Measurements from ENCODE around the gene HOXD11. TPM values are rescaled to one million over a fixed set of nuclear protein-coding genes. Genes with fewer than 3 reads are reported as not detected.

HOXD11 gene
- total RNA-seq, 2 experiments from 2014 or later = not detected

GRCh38 chr2:176080540-176081375, 26.3 kb upstream of the HOXD11 start:
- CTCF ChIA-PET (ENCODE audit: unreplicated experiment) = no interaction called here
- no peaks in the 10 kb centered on the region for H3K4me1 ChIP-seq (ENCODE audit: insufficient read depth, low read length, poor library complexity, severe bottlenecking)
- no peak overlapping the region for H3K4me3 ChIP-seq (ENCODE audit: low read depth, low read length, poor library complexity, severe bottlenecking)
- no peaks in the 10 kb centered on the region for H3K79me2 ChIP-seq (ENCODE audit: insufficient read depth, low read depth, low read length)
- H3K36me3 ChIP-seq (ENCODE audit: insufficient read depth, low read length) = no peaks in the 10 kb centered on the region
- H3K9me2 ChIP-seq (ENCODE audit: insufficient read depth, low read length) = no peaks in the 10 kb centered on the region
- POLR2A ChIA-PET = no interaction called here
- H3K9me3 ChIP-seq (ENCODE audit: low read length) = no peaks in the 10 kb centered on the region
- no peak overlapping the region for H2AFZ ChIP-seq (ENCODE audit: low read length)
- no peaks in the 10 kb centered on the region for H4K20me1 ChIP-seq (ENCODE audit: insufficient read depth, low read length)
- H3K27ac ChIP-seq (ENCODE audit: low read depth, low read length, poor library complexity, severe bottlenecking) = no peak overlapping the region
- DNase-seq (ENCODE audit: low spot score) = no peak
- intact Hi-C loops (cut with micrococcal nuclease; ENCODE audit: unreplicated experiment) = no loop called here
- no TSS peak for BruUV-seq (replicated peaks)
- no peak overlapping the region for H3K4me2 ChIP-seq (ENCODE audit: low read length)
- TF ChIP-seq EZH2phosphoT487 (IDR thresholded peaks at IDR 0.05; ENCODE audit: borderline replicate concordance, low read depth, low read length) = no peak
- TF ChIP-seq CTCF (conservative IDR thresholded peaks at IDR 0.05; ENCODE audit: low read length) = no peak

GRCh38 chr2:176081376-176081836, 25.7 kb upstream of the HOXD11 start:
- POLR2A ChIA-PET = no interaction called here
- Histone ChIP-seq H3K27ac (ENCODE audit: low read depth, low read length, poor library complexity, severe bottlenecking) (no peak overlapping the region), H3K79me2 (ENCODE audit: insufficient read depth, low read depth, low read length) (no peaks in the 10 kb centered on the region), H3K36me3 (ENCODE audit: insufficient read depth, low read length) (no peaks in the 10 kb centered on the region), H2AFZ (ENCODE audit: low read length) (no peak overlapping the region), H4K20me1 (ENCODE audit: insufficient read depth, low read length) (no peaks in the 10 kb centered on the region), H3K9me2 (ENCODE audit: insufficient read depth, low read length) (no peaks in the 10 kb centered on the region), H3K4me3 (ENCODE audit: low read depth, low read length, poor library complexity, severe bottlenecking) (no peak overlapping the region), H3K4me2 (ENCODE audit: low read length) (no peak overlapping the region), H3K4me1 (ENCODE audit: insufficient read depth, low read length, poor library complexity, severe bottlenecking) (no peaks in the 10 kb centered on the region), H3K9me3 (ENCODE audit: low read length) (no peaks in the 10 kb centered on the region)
- BruUV-seq (replicated peaks) = no TSS peak
- intact Hi-C loops (cut with micrococcal nuclease; ENCODE audit: unreplicated experiment) = no loop called here
- TF ChIP-seq EZH2phosphoT487 (IDR thresholded peaks at IDR 0.05; ENCODE audit: borderline replicate concordance, low read depth, low read length) (no peak), CTCF (conservative IDR thresholded peaks at IDR 0.05; ENCODE audit: low read length) (no peak)
- CTCF ChIA-PET (ENCODE audit: unreplicated experiment) = no interaction called here
- DNase-seq (ENCODE audit: low spot score) = no peak

- CTCF ChIA-PET (ENCODE audit: unreplicated experiment) = no interaction called here
- Histone ChIP-seq H3K4me1 (ENCODE audit: insufficient read depth, low read length, poor library complexity, severe bottlenecking) (no peaks in the 10 kb centered on the region), H2AFZ (ENCODE audit: low read length) (no peak overlapping the region), H3K9me2 (ENCODE audit: insufficient read depth, low read length) (no peaks in the 10 kb centered on the region), H3K79me2 (ENCODE audit: insufficient read depth, low read depth, low read length) (no peaks in the 10 kb centered on the region), H3K9me3 (ENCODE audit: low read length) (no peaks in the 10 kb centered on the region), H3K4me2 (ENCODE audit: low read length) (no peak overlapping the region), H3K36me3 (ENCODE audit: insufficient read depth, low read length) (no peaks in the 10 kb centered on the region), H4K20me1 (ENCODE audit: insufficient read depth, low read length) (no peaks in the 10 kb centered on the region), H3K4me3 (ENCODE audit: low read depth, low read length, poor library complexity, severe bottlenecking) (no peak overlapping the region), H3K27ac (ENCODE audit: low read depth, low read length, poor library complexity, severe bottlenecking) (no peak overlapping the region)
- DNase-seq (ENCODE audit: low spot score) = no peak
- BruUV-seq (replicated peaks) = no TSS peak
- POLR2A ChIA-PET = no interaction called here
- TF ChIP-seq EZH2phosphoT487 (IDR thresholded peaks at IDR 0.05; ENCODE audit: borderline replicate concordance, low read depth, low read length) (no peak), CTCF (conservative IDR thresholded peaks at IDR 0.05; ENCODE audit: low read length) (no peak)
- intact Hi-C loops (cut with micrococcal nuclease; ENCODE audit: unreplicated experiment) = no loop called here
These were observed 25.1 kb upstream of the HOXD11 start for GRCh38 chr2:176081837-176082524.
